ENCODE data around the gene GRB2. TPM values are rescaled to one million over a fixed set of nuclear protein-coding genes. Genes with fewer than 3 reads are reported as not detected.

Gene GRB2
- total RNA-seq, 1 experiment from 2014 or later: 118 TPM

DNA sequence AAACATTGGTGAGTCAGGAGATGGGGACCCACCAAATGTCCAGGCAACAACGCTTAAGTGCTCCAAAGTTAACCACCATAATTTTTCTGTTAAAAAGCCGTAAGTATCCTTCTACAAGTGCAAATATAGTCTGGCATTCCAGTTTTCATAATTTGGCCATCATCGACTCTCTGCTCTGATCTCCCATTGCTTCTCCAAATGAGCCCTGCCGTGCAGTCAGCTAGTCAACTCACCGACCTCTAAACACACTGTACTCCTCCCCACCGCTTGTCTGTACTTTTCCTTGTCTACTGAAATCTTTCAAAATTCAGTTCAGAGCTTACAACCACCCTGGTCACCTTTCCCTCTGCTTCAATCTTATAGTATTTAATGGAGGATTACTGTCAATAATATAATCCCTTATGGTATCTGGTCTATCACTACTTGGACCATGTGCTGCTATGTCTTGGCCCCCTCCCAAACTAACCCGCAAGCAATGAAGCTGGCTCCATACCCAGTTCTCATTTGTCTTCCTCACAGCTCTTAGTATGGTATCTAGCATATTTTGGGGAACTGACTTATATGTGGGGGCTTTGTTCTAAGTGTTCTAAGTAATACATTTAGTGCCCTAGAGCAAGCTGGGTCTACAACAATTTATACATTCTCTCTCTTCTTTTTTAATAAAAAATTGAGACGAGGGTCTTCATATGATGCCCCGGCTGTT, 63.5 kb downstream of the GRB2 start:
- in situ Hi-C loops (cut with HindIII; ENCODE audit: low pct_unique_long_range_greater_than_20kb, low sequenced_read_pairs): no loop called here
- DNase-seq (ENCODE audit: low read depth): no peak

DNA sequence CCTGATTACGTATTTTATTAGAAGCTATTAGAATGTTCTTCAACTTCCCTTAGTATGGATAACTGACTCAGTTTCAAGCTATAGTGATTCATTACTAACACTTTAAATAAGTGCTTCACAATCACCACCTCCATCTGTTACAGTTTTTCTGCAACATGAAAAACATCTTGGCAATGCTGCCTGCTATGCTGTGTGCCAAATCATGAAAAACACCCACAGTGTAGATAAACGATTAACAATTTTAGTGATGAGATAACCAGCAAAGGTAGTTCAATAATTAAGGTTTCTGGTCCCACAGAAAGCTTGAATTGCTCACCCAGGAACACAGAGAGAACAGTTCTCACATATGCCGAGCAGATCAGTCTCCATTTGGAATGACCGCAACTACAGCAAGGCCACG, 64.8 kb downstream of the GRB2 start:
- no peak for DNase-seq (ENCODE audit: low read depth)
- in situ Hi-C loops (cut with HindIII; ENCODE audit: low pct_unique_long_range_greater_than_20kb, low sequenced_read_pairs): no loop called here

DNA sequence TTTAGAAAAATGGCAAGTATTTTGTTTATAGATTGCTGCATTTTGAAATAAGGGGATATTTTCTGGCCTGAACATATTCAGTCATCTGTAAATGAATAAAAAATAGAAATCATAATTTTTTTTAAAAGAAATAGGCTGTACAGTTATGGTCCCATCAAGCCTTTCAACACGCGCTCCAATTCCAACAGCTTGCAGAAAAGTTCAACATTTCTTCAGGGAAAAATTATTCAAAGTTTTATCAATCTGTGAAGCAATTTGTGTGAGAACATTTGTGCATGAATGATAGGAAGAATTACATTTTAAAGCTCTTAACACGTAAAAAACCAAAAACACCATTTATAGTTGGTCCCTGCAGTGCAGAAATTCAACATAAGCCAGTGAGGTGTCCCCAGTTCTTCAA, 65.5 kb downstream of the GRB2 start:
- no peak for DNase-seq (ENCODE audit: low read depth)
- in situ Hi-C loops (cut with HindIII; ENCODE audit: low pct_unique_long_range_greater_than_20kb, low sequenced_read_pairs): no loop called here

DNA sequence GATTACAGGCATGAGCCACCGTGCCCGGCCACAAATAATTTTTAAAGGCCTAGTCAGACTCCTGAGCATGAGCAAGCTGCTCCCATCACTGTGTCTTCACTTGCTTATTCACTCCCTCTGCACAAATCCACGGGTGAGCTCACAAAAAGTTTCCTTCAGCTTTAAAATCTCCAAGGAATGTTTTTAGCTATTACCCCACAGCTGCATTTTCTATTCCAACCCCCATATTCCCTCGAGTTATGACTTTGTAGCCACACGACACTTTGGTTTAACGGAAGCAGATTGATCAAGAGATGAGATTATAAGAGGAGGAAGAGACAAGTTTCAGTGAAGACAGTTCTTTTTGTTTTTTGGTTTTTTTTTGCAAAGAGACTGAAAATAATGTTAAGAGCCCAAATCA, 67.1 kb downstream of the GRB2 start:
- DNase-seq (ENCODE audit: low read depth): no peak
- in situ Hi-C loops (cut with HindIII; ENCODE audit: low pct_unique_long_range_greater_than_20kb, low sequenced_read_pairs): no loop called here

DNA sequence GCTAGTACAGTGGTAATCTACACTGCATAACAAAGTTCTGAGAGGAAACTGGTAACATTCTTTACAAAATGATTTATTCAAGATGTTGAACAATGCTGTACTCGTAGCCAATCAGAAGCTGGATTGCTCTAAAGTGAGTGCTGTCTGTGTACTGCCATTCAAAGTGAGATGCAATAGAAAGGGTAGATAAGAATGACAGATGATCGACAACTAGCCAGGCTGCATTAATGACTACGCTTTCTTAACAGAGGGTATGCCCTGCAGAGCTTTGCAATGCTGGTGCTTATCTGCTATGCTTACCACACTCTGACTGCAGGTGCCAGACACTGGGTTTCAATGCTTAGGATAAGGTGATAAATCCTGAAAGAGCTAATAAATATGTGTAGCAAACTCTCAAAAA, 70.2 kb downstream of the GRB2 start:
- DNase-seq (ENCODE audit: low read depth): no peak
- in situ Hi-C loops (cut with HindIII; ENCODE audit: low pct_unique_long_range_greater_than_20kb, low sequenced_read_pairs): no loop called here

DNA sequence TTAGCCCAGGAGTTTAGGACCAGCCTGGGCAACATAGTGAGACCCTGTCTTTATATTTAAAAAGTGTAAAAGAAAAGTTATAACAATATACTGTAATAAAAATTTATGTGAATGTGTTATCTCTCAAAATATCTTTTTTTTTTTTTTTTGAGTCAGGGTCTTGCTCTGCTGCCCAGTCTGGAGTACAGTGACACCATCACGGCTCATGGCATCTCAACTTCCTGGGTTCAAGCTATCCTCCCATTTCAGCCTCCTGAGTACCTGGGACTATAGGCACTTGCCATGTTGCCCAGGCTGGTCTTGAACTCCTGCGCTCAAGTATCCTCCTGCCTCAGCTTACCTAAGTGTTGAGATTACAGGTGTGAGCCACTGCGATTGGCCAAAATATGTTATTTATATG, 70.8 kb downstream of the GRB2 start:
- DNase-seq (ENCODE audit: low read depth): no peak
- in situ Hi-C loops (cut with HindIII; ENCODE audit: low pct_unique_long_range_greater_than_20kb, low sequenced_read_pairs): no loop called here

DNA sequence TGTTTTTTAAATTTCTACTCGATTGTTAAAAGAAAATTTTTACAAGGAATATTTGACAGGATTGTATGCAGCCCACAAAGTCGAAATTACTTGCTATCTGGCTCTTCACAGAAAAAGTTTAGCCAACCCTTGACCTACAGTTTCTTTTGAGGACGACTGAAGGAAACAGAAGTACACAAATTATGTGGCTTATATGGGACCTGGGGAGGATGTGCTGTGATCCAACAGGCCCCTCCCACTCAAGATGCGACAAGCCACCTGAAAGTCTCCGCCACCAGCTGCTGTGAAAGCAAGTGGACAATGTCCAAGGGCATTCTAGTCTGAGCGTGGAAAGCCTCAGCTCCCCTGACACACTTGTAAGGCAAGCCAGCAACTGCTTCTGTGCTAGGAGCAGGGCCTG, 73.8 kb downstream of the GRB2 start:
- in situ Hi-C loops (cut with HindIII; ENCODE audit: low pct_unique_long_range_greater_than_20kb, low sequenced_read_pairs): no loop called here
- no peak for DNase-seq (ENCODE audit: low read depth)

DNA sequence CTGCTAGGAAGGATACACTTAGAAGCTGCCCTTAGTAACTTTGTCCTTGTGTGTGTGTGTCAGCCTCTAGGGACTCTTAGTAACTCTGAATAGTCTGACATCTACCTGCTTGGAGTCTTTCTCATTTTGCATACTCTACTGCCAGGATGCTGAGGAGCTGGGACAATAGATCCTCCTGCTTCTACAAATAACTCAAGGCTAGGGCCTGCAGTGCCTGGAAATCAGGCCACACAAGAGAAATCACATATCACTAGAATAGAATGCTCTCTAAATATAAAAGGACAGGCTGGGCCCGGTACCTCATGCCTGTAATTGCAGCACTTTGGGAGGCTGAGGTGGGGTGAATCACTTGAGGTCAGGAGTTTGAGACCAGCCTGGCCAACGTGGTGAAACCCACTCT, 77.7 kb downstream of the GRB2 start:
- no peak for DNase-seq (ENCODE audit: low read depth)
- in situ Hi-C loops (cut with HindIII; ENCODE audit: low pct_unique_long_range_greater_than_20kb, low sequenced_read_pairs): no loop called here

DNA sequence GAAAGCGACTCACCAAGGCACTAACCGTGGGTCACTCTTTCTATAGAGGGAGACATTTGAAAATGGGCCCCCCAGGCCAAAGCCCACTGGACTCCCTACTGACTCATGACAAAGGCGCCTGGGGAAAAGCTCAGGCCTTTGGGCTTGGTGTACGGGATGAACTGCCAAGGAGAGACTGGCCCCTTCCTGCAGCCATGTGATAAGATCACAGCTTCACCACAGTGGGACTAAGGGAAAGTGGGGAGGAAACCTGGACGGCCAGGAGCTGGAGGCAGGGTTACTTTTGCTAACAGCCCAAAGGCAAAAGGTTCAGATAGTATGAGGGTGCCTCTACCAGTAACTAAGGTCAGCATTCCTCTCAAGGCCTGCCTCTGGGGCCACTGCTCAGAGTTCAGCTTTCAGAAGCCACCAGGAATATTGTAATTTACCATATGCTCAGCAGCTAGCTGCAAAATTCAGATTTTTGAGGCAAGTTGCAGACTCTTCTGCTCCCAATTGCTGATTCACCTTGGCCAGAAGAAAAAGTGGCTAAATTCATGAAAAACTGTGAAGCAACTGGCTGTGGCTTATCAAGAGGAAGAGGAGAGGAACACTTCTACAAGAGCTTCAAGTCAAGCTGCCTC, 79.1 kb downstream of the GRB2 start:
- in situ Hi-C loops (cut with HindIII; ENCODE audit: low pct_unique_long_range_greater_than_20kb, low sequenced_read_pairs): no loop called here
- DNase-seq (ENCODE audit: low read depth): no peak

DNA sequence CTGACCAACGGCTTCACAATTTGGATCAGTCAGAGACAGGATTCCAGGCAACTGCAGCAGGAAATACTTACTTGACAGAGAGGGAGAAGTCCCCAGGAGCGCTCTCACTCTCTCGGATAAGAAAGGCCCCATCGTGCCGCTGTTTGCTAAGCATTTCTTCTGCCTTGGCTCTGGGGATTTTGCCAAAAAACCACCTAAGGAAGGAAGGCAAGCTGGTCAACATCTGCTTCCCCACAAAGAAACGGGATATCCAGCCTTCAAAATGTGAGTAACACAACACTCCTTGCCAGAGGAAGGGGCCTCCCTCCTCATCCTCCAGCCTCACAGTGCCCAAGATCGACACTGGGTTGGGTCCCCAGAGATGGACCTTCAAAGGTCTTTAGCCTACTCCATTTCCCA, 79.7 kb downstream of the GRB2 start:
- in situ Hi-C loops (cut with HindIII; ENCODE audit: low pct_unique_long_range_greater_than_20kb, low sequenced_read_pairs): no loop called here

DNA sequence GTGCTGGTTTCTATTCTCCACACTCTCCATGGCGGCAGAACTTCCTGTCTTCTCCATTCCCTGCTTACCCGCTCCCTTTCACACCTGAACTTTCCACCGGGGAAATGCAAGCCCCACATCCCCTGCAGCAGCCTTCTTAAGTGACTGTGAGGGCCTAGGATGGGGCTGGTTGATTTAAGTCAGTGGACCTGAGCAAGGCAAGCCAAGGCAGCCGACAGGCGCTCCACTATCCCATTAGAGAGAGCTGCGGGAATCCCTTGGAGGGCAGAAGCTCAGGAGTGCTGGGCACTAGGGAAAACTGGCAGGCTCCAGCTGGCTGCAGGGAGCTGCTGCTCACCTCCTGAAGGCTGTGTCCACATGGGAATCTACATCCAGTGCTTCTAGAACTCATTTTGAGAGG, 80.1 kb downstream of the GRB2 start:
- DNase-seq (ENCODE audit: low read depth): no peak
- in situ Hi-C loops (cut with HindIII; ENCODE audit: low pct_unique_long_range_greater_than_20kb, low sequenced_read_pairs): no loop called here

More for the DNA sequence above, 79.7 kb downstream of the GRB2 start:
- DNase-seq (ENCODE audit: low read depth): no peak

DNA sequence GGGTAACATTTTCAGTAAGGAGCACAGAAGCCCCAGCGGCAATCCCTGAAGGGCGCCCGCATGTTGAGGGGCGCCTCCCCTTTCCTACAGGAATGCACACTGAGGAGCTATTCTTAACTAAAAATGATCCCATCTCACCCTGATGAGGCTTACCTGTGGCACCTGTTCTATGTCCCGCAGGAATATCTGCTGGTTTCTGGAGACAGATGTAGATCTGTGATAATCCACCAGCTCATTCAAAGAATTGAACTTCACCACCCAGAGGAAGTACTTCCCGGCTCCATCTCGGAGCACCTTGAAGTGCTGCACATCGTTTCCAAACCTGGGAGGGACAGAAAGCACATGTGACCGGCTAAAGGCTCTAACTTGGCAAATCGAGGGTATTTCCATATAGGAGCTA, 84.0 kb downstream of the GRB2 start:
- in situ Hi-C loops (cut with HindIII; ENCODE audit: low pct_unique_long_range_greater_than_20kb, low sequenced_read_pairs): no loop called here

DNA sequence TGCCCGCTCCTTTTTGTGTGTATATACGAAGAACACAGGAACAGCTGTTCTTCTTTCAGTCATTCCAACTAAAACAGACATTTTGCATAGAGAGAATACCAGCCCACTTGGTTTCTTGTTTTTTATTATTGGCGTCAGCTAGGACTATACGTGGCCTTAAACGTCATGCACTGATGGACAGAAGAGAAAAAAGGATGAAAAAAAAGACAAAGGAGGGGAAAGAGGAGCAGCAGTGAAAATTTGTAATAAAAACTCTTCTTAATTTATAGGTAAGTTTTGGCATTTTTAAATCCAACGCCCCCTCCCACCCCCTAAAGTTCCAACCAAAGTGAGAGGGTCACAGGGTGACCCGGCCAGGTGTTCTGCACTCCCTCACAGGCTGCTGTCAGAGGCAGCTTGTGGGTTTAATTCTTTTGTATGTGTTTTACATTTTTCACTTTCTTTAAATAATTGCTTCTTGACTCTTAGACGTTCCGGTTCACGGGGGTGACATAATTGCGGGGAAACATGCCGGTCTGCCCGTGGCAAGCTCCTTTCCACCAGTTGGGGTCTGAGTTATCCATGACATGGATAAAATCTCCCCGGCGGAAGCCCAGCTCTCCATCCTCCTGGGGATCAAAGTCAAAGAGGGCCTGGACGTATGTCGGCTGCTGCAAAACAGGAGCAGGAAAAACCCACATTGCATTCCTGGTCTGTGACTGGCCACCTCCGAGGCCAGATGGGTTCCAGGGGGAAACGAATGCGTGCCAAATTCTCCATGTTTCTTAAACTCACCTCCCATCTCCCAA, 85.4 kb downstream of the GRB2 start:
- in situ Hi-C loops (cut with HindIII; ENCODE audit: low pct_unique_long_range_greater_than_20kb, low sequenced_read_pairs): no loop called here
- DNase-seq (ENCODE audit: low read depth): no peak

More for the DNA sequence above, 84.0 kb downstream of the GRB2 start:
- no peak for DNase-seq (ENCODE audit: low read depth)

DNA sequence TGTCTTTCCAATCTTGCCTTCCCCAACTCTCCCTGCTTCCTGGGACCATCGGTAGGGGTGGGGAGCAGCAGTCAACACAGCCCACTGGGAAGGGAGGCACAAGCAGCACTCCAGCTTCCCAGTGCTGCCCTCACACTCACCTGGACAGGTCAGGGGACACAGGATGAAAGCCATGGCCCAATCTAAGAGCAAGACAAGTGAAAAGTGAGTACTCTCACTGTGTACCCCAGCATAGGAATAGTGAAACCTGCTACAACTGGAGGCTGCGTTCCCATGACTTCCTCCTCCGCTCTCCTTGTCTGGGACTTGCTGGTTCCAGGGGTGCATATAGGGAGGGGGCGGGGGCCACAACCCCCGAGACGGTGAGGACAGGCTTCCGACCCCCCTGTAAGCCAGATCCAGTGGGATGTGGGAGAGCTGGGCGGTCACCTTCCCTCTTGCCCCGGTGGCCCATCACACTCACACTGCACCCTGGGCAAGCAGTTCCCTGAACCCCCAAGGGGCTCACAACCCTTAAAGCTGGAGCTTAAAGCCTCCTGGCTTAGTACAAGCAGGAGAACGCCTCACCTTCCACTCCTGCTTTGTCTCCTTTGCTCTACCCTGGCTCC, 86.8 kb downstream of the GRB2 start:
- no peak for DNase-seq (ENCODE audit: low read depth)
- in situ Hi-C loops (cut with HindIII; ENCODE audit: low pct_unique_long_range_greater_than_20kb, low sequenced_read_pairs): no loop called here

DNA sequence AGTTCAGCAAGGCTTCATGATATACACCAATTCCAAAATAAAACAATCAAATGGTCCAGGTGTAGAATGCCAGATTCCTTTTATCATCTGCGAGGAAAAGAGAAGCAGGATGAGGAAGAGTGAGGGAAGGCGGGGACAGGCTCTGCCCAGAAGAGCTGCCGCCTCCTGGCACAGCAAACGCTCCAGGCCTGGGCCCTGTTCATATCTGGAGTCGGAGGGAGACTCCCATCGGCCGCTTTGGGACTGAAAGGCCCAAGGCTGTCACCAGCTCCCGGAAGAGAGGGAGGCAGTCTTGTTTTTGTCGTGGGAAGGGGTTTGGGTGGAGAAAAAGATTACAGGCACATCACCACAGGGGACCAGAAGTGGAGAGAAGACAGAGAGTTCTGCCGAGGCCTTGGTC, 87.3 kb downstream of the GRB2 start:
- in situ Hi-C loops (cut with HindIII; ENCODE audit: low pct_unique_long_range_greater_than_20kb, low sequenced_read_pairs): no loop called here
- no peak for DNase-seq (ENCODE audit: low read depth)

DNA sequence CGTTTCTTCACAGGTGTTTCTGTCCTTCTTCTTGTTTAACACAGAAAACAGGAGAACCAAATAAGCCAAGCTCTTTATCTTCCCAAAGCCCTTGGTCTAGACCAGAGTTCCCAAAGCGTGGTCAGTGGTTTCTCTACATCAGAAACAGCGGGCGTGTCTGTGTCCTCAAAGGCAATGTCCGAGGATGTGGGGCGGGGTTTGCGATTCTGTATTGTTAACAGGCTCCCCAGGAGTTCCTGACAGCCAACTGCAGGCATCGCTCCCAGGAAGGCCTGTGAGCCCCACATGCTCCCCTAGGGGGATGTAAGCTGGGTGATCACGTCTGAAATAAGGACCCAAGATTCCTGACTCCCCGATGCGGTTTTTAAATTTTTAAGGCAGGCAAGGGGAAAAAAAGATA, 87.8 kb downstream of the GRB2 start:
- DNase-seq (ENCODE audit: low read depth): no peak
- in situ Hi-C loops (cut with HindIII; ENCODE audit: low pct_unique_long_range_greater_than_20kb, low sequenced_read_pairs): no loop called here

DNA sequence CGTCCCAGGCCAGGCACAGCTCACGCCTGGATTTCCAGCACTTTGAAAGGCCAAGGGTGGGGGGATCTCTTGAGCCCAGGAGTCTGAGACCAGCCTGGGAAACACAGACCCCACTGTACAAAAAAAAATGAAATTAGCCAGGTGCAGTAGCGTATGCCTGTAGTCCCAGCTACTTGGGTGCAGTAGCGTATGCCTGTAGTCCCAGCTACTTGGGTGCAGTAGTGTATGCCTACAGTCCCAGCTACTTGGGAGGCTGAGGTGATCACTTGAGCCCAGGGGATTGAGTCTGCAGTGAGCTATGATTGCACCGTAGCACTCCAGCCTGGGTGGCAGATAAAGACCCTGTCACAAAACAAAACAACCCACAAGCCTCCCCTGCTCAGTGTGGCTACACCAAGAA, 89.2 kb downstream of the GRB2 start:
- DNase-seq (ENCODE audit: low read depth): no peak
- in situ Hi-C loops (cut with HindIII; ENCODE audit: low pct_unique_long_range_greater_than_20kb, low sequenced_read_pairs): no loop called here

DNA sequence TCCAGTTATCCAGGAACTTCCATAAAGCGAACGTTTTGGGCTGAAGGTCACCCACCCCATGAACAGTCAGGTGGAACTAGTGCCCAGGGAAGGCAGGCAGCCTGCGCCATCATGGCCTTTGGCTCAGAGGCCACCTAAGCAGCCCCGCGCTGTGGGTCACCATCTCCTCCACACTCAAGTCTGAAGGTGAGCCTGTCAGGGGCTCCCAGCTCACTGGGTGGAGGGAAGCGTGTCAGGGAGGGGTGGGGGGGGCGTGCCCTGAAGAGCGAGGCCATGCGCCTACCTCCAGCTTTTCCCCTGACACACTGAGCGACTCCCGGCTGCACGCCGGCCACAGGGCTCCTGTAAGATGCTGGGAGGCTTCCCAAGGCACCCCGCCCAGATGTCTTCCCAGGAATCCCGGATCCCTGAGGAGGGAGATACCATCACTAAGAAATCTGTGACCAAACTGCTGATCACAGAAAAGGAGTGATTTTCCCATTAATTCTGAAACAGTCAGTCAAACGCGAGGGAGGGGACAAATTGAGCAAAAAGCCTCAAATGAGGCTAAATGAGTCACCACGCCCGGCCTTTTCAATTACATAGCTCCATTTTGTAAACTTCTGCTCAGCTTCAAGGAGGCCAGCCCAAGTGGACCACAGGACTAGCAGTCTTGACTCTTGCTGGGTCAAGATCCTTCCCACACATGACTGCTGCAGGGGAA, 89.8 kb downstream of the GRB2 start:
- no peak for DNase-seq (ENCODE audit: low read depth)
- in situ Hi-C loops (cut with HindIII; ENCODE audit: low pct_unique_long_range_greater_than_20kb, low sequenced_read_pairs): no loop called here

Measured in Caki2 (cell line).